ENCODE results near the gene EZR.

The EZR gene

DNA sequence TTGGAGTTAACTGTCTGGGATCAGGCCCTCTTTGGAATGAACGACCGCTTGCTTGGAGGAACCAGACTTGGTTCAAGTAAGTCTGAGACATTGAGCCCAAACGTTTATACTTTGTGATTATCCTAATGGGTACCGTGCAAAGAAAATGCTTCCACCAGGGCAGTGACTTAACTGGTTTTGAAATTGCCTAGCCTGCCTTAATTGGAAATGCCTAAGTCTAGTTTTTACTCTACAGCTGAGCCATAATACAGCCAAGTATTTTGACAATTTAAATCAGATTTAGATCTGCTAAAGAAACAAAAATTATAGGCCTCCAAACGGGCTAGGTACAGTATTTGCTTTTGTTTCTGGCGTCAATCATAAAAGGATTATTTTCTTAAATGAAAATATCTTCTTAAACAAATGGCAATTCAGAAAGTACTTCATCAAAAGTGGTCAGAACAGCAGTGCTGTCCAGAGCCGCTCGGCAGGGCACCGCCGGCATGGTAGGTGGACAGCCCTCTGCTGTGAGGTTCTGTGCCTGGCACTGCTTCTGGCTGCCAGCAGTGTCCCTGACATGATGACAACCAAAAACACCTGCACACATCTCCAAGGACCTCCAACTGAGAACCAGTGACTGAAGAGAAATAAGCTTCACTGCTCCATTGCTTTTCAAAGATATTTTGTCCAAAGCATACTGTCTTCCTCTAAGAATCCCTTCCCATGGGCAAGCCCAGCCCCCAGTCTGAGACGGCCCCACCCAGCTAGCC lies 55.6 kb downstream of the EZR start:
- no peak for DNase-seq (ENCODE audit: low read depth in 2 of 3, low spot score in 1 of 3)

DNA sequence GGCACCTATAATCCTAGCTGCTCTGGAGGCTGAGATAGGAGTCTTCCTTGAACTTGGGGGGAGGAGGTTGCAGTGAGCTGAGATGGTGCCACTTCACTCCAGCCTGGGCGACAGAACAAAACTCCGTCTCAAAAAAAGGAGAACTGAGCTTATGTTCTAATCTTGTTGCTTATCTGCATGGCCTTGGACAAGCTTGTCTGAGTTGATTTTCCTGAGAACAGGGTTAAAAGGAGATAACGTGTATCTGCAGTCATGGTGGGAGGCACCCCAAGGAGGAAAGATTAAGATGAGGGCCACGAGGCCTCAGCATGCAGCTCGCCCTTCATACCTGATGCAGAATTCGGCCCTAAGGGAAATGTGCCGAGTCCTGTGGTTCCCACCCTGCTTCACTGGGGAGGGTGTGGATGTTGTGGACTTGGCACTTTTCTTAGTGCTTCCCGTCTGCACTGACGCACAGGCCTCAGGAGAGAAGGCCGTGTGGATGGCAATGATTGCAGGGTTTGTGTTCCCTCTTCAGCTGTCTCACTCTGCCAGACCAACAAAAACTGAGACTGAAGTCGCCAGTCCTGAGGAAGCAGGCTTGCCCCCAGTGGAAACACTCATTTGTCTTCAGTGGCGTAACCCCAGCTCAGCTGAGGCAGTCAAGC lies 56.3 kb downstream of the EZR start:
- DNase-seq (ENCODE audit: low read depth in 2 of 3, low spot score in 1 of 3): no peak

DNA sequence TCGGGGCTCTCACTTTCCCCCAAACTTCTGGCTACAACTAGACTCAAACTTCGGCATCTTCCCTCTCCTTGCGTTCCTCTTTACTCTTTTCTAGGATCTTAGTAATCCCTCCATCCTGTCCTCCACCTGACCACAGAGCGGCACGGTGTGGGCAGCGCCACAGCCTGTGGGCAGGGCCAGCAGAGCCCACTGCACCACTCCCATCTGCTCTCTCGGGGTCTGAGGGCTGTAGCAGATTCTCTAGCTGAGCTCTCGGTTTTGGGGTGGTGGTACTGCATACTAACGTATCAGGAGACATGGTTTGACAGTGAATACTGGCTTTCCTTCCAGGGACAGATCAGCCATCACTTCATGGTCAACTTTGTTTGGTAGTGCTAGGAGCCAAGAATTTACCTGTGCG lies 57.4 kb downstream of the EZR start:
- DNase-seq (ENCODE audit: low read depth in 2 of 3, low spot score in 1 of 3): no peak

DNA sequence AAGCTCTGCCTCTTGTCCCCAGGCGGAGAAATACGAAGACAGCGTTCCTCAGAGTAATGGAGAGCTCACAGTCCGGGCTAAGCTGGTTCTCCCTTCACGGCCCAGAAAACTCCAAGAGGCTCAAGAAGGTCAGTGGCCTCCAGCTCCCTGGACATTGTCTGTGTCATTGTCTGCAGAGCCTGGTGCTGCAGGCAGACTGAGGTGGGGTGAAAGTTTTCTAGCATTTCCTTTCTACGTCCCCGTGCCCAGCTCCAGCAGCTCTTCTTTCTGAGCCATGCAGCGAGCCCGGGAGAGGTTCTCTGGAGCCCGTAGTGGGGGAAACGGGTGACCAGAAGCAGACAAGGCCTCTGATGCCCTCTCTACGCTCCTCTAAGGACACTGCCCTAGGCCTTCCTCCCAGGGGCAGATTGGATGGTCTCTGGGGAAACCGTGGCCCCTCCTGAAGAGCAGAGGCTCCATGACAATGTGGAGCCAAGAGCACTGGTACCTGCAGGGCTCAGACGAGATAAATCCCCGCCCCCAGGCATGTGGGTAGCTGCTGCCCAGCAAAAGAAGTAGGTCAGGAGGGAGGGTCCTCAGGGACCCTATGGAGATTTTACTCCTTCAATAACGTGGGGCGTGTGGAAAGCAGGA lies 58.4 kb downstream of the EZR start:
- no peak for DNase-seq (ENCODE audit: low read depth in 2 of 3, low spot score in 1 of 3)

DNA sequence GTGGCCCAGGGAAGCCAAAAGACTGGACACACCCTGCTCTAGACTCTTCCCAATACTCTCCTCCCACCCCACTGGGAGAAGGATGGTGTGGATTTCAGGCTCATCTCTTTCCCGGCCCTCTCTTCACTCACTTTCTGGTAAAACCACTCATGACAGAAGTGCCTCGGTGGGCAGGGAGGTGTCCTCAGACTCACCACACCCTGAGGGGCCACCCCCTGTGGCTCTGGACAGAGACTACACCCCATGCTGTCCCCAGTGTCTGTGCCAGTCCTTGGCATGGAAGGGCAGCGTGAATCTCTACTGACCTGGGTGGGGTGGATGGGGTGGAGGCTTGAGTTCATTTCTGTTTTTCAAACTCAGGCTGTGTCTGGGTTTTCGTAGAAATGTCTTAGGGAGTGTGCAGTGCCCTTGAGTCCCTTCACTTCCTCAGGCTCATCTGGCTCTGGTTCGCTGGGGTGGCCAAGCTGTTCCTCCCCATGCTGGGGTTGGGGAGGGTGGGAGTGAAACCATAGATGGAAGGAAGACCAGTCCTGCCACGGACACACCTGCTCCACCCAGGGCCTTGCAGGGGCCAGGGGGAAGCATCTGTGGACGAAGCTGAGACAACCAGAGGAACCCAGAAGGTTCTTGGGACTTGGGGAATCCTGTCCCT lies 59.1 kb downstream of the EZR start:
- no peak for DNase-seq (ENCODE audit: low read depth in 2 of 3, low spot score in 1 of 3)

DNA sequence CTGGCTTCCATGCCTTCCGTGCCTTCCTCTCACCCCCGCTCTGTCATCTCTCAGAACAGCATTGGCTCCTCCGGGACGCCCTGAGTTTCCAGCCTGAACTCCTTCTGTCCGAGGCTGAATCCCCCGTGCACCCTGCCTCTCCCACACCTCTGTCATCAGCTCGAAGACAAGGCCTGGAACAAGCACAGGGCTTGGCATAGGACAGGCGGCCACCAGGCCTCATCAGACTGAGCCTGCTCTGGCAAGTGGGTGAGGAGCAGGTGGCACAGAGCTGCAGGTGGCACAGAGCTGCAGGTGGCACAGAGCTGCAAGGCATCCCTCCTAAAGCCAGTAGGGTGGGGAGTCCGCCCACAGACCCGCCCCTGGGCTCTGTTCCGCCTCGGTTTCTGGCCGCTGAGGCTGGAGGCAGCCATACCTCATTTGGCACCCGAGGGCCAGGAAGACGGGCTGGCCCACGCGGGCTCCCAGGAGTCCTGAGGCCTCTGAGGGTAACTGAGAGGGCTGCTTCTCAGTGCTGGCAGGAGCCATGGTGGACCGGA lies 60.2 kb downstream of the EZR start:
- no peak for DNase-seq (ENCODE audit: low read depth in 2 of 3, low spot score in 1 of 3)

DNA sequence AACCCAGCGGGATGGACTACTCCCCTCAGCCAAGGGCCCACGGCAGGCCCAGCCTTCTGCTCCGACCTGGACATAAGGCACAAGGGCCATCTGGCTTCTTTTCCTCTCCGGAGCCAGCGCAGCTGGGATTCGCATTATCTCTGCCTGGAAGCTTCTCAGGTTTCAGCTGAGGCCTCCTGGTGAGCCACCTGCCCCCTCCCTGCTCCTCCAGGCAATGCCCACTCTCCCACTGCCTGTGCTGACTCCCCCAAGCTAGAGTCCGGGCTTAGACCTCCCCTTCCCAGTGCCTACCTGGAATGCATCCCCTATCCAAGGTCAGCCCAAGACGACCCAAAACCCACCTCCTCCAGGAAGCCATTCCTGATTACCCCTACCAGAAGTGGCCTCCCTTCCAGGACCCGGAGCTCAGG lies 60.7 kb downstream of the EZR start:
- DNase-seq (ENCODE audit: low read depth in 2 of 3, low spot score in 1 of 3): no peak

DNA sequence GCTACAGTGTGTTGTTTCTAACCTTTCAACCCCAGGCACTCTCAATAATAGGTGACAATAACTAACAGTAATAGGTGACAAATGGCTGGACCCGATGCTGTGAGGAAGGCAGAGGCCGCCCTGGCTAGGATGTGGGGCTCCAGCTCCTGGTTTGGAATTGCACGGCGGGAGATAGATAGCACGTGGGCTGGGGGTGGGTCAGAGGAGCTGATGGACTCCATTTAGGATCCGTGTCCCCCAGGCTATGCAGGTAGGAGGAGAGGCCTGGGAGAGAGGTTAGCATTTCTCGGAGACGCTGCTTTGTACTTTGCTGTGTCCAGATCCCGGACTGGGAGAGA lies 61.4 kb downstream of the EZR start:
- no peak for DNase-seq (ENCODE audit: low read depth in 2 of 3, low spot score in 1 of 3)

DNA sequence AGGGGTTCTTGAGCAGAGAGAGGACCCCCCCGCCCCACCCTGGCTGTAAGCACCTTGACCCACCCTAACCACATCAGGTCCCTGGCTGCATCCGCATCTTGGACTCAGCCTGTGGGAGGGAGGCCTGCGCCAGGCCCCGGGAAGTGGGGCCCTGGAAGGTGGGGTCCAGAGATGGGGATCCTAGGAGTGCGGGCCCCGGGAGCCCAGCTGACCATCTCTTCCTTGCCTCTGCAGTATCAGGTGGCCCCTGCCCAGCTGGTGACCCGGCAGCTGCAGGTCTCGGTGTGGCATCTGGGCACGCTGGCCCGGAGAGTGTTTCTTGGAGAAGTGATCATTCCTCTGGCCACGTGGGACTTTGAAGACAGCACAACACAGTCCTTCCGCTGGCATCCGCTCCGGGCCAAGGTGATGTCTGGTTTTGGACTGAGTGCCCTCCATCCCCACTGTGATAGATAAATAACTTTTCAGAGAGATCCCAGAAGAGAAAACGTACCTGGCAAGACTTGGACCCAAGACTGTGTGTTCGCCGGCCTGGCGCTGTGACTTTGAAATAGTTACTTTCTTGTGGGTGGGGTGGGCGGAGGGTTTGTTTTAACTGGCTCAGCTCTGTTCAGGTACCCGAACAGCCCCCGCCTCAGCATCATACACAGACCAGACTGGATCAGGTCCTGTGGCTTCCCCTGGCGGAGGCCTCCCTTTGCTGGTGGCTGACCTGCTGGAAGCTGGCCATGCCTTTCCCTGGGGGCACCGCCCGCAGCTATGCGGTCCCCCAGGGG lies 62.0 kb downstream of the EZR start:
- DNase-seq (ENCODE audit: low read depth in 2 of 3, low spot score in 1 of 3): no peak

DNA sequence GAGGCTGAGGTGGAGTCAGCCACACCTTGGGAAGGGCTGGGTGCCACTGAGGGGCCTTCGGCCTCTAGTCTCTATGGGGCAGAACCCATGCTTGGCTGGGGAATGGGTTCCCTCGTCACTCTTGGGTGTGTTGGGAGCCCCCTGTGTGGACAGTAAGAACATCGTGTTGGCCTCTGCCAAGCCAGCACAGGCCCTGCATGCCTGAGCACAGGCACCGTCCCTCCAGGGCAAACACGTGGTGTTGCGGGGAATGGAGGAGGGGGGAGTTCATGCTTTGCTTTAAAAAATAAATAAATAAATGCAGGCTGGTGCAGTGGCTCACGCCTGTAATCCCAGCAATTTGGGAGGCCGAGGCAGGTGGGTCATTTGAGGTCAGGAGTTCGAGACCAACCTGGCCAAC lies 63.0 kb downstream of the EZR start:
- DNase-seq (ENCODE audit: low read depth in 2 of 3, low spot score in 1 of 3): no peak

DNA sequence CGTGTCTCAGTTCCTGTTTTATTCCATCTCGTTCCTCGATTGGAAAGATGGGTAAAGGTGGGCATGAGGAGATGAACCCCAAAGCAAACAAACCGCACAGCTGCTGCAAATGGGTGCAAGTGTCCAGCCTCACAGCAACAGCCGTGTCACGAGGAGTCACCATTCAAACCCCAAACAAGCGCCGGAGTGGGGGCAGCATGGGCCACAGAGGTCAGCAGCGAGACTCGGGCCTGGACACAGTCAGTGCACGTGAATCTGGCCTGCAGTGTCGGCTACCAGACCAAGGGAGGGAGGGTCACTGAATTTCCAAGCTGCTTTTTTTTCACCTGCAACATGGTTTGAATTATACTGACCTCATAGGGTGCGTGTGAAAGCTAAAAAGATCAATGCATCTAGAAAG lies 63.5 kb downstream of the EZR start:
- no peak for DNase-seq (ENCODE audit: low read depth in 2 of 3, low spot score in 1 of 3)

DNA sequence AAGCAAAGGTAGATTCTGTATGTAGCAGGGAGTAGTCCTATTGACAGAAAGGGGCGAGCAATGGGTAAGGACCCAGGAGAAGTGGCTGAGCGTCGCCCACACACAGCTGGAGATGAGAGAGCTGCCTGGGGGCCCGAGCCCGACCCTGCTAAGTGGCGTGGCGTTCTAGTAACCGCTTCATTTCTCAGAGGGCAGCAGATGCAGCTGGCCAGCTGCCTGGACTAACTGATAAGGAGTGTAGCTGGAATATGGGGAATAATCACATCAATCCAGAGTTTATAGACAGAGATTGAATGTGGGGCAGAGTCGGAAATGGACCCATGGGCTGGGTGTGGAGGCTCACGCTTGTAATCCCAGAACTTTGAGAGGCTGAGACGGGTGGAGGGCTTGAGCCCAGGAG lies 64.4 kb downstream of the EZR start:
- no peak for DNase-seq (ENCODE audit: low read depth in 2 of 3, low spot score in 1 of 3)

DNA sequence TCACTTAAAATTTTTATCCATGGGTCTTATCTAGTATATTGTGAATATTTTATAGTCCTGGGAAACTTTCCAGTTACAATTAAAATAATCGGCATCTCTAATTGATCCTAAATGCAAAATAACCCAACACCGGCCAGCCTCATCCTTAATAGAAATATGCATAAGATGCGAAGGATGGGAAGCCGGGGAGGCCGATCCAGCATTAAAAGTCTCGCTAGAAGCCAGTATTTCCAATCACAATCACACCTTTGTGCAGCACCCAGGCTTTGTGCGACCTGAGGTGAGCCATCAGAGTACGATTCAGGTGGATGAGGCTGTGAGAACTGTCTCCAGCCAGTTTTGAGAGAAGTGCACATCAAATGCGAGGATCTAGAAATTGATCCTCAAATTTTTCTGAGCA lies 65.4 kb downstream of the EZR start:
- DNase-seq (ENCODE audit: low read depth in 2 of 3, low spot score in 1 of 3): no peak

DNA sequence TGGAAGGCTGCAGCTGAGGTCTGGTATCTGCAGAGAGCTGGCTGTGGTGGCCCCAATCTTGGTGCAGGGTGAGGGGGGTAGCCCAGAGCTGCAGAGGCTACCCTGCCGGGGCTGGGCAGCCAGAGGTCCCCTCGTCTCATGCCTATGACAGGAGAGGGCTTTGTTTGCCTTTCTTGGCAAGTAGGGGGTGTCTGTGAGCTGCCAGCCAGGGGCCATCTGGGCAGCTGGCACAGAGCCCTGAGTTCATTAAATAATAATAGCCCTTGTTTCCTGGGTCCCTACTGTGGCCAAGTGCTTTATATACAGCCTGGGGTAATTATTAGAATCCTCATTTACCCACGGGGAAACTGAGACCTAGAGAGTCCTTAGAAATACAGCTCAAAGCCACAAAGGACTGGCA lies 66.6 kb downstream of the EZR start:
- DNase-seq (ENCODE audit: low read depth in 2 of 3, low spot score in 1 of 3): no peak

DNA sequence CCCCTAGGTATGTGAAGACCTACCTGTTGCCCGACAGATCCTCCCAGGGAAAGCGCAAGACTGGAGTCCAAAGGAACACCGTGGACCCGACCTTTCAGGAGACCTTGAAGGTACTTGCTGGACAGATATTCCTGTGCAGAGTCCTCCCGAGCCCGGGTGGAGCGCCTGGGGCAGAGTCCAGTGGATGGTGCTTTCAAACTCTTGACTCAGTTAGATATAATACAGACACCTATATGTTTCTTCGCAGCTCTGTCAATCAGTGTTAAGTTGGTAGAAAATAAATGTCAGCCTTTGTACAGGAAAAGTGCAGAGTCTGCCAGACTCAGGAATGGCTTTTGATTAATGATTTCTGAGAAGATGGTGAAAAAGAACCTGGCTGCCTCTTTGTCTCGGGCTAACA lies 67.2 kb downstream of the EZR start:
- DNase-seq (ENCODE audit: low read depth in 2 of 3, low spot score in 1 of 3): no peak

DNA sequence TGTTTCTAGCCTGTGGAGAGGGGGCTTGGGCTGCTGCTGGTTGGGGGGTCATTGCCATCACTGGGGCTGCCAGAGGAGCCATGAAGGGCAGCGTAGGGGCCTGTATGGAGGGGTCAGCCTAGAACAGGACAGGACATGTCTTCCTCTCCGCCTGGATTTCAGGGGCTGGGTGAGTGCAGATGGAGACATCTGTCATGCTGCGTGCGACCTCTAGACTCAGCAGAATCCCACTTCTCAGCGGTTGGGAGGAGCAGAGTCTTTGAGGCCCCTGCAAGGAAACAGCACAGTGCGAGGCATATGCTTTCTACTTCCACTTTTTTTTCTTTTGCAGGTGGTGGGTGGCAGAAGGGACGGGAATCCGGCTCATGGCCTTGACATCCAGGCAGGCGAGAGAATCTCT lies 67.9 kb downstream of the EZR start:
- no peak for DNase-seq (ENCODE audit: low read depth in 2 of 3, low spot score in 1 of 3)

DNA sequence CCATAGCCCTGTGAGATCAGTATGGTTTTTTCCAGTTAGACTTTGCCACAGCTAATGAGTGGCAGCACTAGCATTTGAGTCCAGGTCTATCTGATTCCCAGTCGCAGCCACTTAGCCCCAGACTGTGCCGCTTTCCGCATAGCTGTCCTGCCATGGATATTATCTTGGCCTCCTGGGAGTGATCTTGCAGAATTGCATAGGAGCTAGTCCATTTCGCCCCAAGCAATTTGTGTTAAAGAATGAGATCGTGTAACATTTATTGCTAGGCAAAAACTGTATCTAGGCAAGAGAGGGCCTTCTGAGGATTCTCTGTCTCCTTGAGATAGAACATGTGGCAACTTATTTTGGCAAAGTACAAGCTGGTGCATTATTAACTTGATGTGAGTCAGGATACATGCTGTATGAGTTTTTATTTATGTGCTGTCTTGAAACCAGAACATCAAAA lies 74.2 kb downstream of the EZR start:
- no peak for DNase-seq (ENCODE audit: low read depth in 2 of 3, low spot score in 1 of 3)

DNA sequence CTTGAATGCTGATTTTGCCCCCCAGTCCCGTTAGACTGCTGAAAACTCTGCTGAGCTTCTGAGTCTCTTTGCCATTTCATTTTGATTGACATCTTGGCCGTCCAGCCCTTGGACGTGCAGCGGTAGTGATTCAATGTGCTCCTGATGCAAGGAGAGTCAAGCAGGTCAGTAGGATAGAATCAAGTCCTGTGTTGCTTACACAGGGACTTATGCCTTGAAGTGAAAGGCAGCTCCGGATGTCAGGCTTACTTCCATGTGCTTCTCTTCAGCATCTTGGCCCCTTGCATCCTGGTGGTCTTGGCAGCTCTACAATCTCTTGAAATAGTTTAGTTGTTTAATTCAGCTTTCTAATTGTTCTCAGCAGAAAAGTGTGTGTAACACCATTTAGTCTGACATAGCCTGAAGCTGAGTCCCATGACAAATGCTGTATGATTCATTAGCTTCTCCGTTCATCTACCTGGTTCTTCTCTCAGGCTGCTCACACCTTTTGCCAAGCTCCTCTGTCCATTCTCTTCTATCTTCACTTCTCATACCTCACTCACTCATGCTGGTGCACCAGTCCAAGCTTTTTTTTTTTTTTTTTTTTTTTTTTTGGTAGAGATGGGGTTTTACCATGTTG lies 76.0 kb downstream of the EZR start:
- no peak for DNase-seq (ENCODE audit: low read depth in 2 of 3, low spot score in 1 of 3)

DNA sequence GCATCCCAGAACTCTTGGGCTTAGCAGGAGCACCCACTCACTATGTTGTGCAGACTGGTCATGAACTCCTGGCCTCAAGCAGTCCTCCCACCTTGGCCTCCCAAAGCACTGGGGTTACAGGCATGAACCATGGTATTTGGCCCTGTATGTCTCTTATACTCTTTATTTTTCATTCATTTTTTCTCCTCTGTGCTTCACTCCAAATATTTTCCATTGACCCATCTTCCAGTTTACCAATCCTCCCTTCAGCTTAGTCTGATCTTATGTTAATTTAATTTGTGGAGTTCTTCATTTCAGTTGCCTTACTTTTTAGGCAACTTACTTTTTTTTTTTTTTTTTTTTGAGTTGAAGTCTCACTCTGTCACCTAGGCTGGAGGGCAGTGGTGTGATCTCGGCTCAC lies 79.5 kb downstream of the EZR start:
- DNase-seq (ENCODE audit: low read depth in 2 of 3, low spot score in 1 of 3): no peak

DNA sequence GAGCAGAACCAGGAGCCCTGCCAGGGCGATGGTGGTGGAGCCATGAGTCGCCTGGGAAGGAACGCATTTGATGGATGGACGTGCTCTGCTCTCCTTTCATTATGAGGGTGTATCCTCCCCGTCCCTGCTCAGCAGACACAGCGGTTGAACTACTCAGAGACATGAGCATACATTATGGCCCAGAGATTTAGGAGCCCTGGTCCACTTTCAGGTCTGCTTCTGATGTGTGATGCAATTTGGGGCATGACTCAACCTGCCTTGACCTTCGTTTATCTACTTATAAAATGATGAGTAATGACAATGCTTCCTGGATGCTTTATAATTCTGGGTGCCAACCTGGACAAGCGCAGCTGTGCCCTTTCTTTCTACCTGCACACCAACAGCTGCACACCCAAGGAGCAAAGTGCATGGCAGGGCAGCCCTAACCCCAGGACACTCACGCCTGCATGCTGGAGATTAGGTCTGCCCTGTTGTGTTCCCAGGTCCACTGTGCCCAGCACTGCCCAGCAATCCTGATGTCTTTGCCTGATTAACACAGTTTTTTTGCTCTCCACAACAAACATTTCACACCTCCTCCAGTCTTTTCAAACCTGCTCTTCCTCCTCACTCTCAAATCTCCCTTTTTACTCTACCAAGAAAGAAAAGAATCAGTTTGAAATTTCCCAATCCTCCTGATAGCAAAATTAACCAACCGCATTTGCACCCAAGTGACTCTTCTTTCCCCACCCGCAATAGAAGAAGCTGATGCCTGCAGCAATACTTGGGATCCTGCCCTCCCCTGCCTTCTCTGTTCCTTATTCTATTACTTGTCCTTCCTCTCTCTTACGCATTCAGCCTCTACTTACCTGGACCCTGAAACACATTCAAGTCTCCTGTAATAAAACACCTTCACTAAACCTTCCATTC lies 81.2 kb downstream of the EZR start:
- no peak for DNase-seq (ENCODE audit: low read depth in 2 of 3, low spot score in 1 of 3)

Measured in stimulated activated CD4-positive, alpha-beta T cell treated with anti-CD3 and anti-CD28 coated beads, Interleukin-12 subunit alpha, Interleukin-12 subunit beta, amount 100 ng/mL, for 48 hours (primary cell).